Peyer's patch (tissue), 4 donors: ENCODE results near the gene LCN6.

Experiments used
- POLR2A ChIP-seq, 2 donors: fragments of 450-650 bp; IDR thresholded peaks; one replicate each; pipeline ENCODE4 v1.5.1; 2017; ENCODE audit warnings: antibody characterized with exemption in 2 of 2, mild to moderate bottlenecking in 2 of 2, moderate library complexity in 2 of 2
- TF ChIP-seq, protein P1 (sequence below), 6 experiments: fragments of 450-650 bp in 4 of 6; fragments of 200-600 bp in 2 of 6; sonication (generic) in 1 of 6; IDR thresholded peaks; one replicate each; pipeline ENCODE4 v1.5.1; 2017 to 2019; ENCODE audit warnings: antibody characterized with exemption in 6 of 6, mild to moderate bottlenecking in 3 of 6, moderate library complexity in 1 of 6

- TF ChIP-seq POLR2A (IDR thresholded peaks at IDR 0.05), result no peak
- TF ChIP-seq, protein P1, sequence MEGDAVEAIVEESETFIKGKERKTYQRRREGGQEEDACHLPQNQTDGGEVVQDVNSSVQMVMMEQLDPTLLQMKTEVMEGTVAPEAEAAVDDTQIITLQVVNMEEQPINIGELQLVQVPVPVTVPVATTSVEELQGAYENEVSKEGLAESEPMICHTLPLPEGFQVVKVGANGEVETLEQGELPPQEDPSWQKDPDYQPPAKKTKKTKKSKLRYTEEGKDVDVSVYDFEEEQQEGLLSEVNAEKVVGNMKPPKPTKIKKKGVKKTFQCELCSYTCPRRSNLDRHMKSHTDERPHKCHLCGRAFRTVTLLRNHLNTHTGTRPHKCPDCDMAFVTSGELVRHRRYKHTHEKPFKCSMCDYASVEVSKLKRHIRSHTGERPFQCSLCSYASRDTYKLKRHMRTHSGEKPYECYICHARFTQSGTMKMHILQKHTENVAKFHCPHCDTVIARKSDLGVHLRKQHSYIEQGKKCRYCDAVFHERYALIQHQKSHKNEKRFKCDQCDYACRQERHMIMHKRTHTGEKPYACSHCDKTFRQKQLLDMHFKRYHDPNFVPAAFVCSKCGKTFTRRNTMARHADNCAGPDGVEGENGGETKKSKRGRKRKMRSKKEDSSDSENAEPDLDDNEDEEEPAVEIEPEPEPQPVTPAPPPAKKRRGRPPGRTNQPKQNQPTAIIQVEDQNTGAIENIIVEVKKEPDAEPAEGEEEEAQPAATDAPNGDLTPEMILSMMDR (IDR thresholded peaks at IDR 0.05), result no peak
Observed at GRCh38 chr9:136700304-136700703, 48.0 kb downstream of the LCN6 start.
